ENCODE data around the gene KDM2B.

Gene KDM2B

GRCh38 chr12:121413917-121414316 is 166.9 kb downstream of the KDM2B start:
- Histone ChIP-seq H3K36me3 (ENCODE audit: control insufficient read depth, insufficient read depth, low read length) (peaks cover 16% of the 10 kb centered on the region), H3K27ac (ENCODE audit: insufficient read depth, low read depth, low read length, poor library complexity, severe bottlenecking) (no peak overlapping the region), H3K27me3 (ENCODE audit: control insufficient read depth, insufficient read depth, low read length, poor library complexity, severe bottlenecking) (no peaks in the 10 kb centered on the region), H3K4me1 (ENCODE audit: control insufficient read depth, insufficient read depth, low read length) (no peaks in the 10 kb centered on the region), H3K4me3 (ENCODE audit: insufficient read depth, low read depth, low read length) (no peak overlapping the region), H3K9me3 (ENCODE audit: control insufficient read depth, low read length) (no peaks in the 10 kb centered on the region)
- 93 to 100% methylated on average over 1 of the region's 1 CpG for WGBS, 2 experiments

GRCh38 chr12:121405211-121405610 is 175.6 kb downstream of the KDM2B start:
- Histone ChIP-seq H3K27ac (ENCODE audit: insufficient read depth, low read depth, low read length, poor library complexity, severe bottlenecking) (no peak overlapping the region), H3K36me3 (ENCODE audit: control insufficient read depth, insufficient read depth, low read length) (peaks cover 14% of the 10 kb centered on the region), H3K27me3 (ENCODE audit: control insufficient read depth, insufficient read depth, low read length, poor library complexity, severe bottlenecking) (no peaks in the 10 kb centered on the region), H3K4me3 (ENCODE audit: insufficient read depth, low read depth, low read length) (no peak overlapping the region), H3K9me3 (ENCODE audit: control insufficient read depth, low read length) (no peaks in the 10 kb centered on the region), H3K4me1 (ENCODE audit: control insufficient read depth, insufficient read depth, low read length) (peaks cover 3% of the 10 kb centered on the region)
- 88 to 93% methylated on average over 2 of the region's 2 CpGs for WGBS, 2 experiments

- Histone ChIP-seq H3K9me3 (ENCODE audit: control insufficient read depth, low read length) (no peaks in the 10 kb centered on the region), H3K27me3 (ENCODE audit: control insufficient read depth, insufficient read depth, low read length, poor library complexity, severe bottlenecking) (no peaks in the 10 kb centered on the region), H3K4me3 (ENCODE audit: insufficient read depth, low read depth, low read length) (no peak overlapping the region), H3K27ac (ENCODE audit: insufficient read depth, low read depth, low read length, poor library complexity, severe bottlenecking) (no peak overlapping the region), H3K36me3 (ENCODE audit: control insufficient read depth, insufficient read depth, low read length) (peaks cover 14% of the 10 kb centered on the region), H3K4me1 (ENCODE audit: control insufficient read depth, insufficient read depth, low read length) (peaks cover 3% of the 10 kb centered on the region)
- 100% methylated on average over 1 of the region's 1 CpG; no CpG with 5 or more reads in 1 of the 2 experiments for WGBS, 2 experiments
These were observed 176.1 kb downstream of the KDM2B start for GRCh38 chr12:121404734-121405133.

- Histone ChIP-seq H3K4me1 (ENCODE audit: control insufficient read depth, insufficient read depth, low read length) (peaks cover 3% of the 10 kb centered on the region), H3K9me3 (ENCODE audit: control insufficient read depth, low read length) (no peaks in the 10 kb centered on the region), H3K4me3 (ENCODE audit: insufficient read depth, low read depth, low read length) (no peak overlapping the region), H3K27ac (ENCODE audit: insufficient read depth, low read depth, low read length, poor library complexity, severe bottlenecking) (no peak overlapping the region), H3K36me3 (ENCODE audit: control insufficient read depth, insufficient read depth, low read length) (peaks cover 14% of the 10 kb centered on the region), H3K27me3 (ENCODE audit: control insufficient read depth, insufficient read depth, low read length, poor library complexity, severe bottlenecking) (no peaks in the 10 kb centered on the region)
- 91 to 96% methylated on average over 3 to 5 of the region's 5 CpGs for WGBS, 2 experiments
These were observed 177.1 kb downstream of the KDM2B start for GRCh38 chr12:121403721-121404120.

- peaks cover 9% of the 10 kb centered on the region for H3K36me3 ChIP-seq (ENCODE audit: control insufficient read depth, insufficient read depth, low read length)
- H3K9me3 ChIP-seq (ENCODE audit: control insufficient read depth, low read length), result no peaks in the 10 kb centered on the region
- H3K27me3 ChIP-seq (ENCODE audit: control insufficient read depth, insufficient read depth, low read length, poor library complexity, severe bottlenecking), result no peaks in the 10 kb centered on the region
- 1 to 2% methylated on average over 48 of the region's 48 CpGs for WGBS, 2 experiments
- H3K27ac ChIP-seq (ENCODE audit: insufficient read depth, low read depth, low read length, poor library complexity, severe bottlenecking), result peak overlapping the region; percentile 52
- H3K4me3 ChIP-seq (ENCODE audit: insufficient read depth, low read depth, low read length), result peak overlapping the region; percentile 82
- peaks cover 3% of the 10 kb centered on the region for H3K4me1 ChIP-seq (ENCODE audit: control insufficient read depth, insufficient read depth, low read length)
These were observed 180.3 kb downstream of the KDM2B start for GRCh38 chr12:121400332-121401139.

GRCh38 chr12:121399391-121400331 is 181.2 kb downstream of the KDM2B start, which contains the start of gene RNF34:
Gene RNF34, plus strand, starts transcription at chr12:121400118. Its CDS starts 95 bp downstream, at chr12:121400213.
- Histone ChIP-seq H3K4me3 (ENCODE audit: insufficient read depth, low read depth, low read length) (peak within 1 kb of the TSS; percentile 82), H3K27me3 (ENCODE audit: control insufficient read depth, insufficient read depth, low read length, poor library complexity, severe bottlenecking) (no peaks in the 10 kb centered on the region), H3K4me1 (ENCODE audit: control insufficient read depth, insufficient read depth, low read length) (peaks cover 3% of the 10 kb centered on the region), H3K27ac (ENCODE audit: insufficient read depth, low read depth, low read length, poor library complexity, severe bottlenecking) (peak within 1 kb of the TSS; percentile 90), H3K9me3 (ENCODE audit: control insufficient read depth, low read length) (no peaks in the 10 kb centered on the region), H3K36me3 (ENCODE audit: control insufficient read depth, insufficient read depth, low read length) (peaks cover under 1% of the 10 kb centered on the region)
- 1% methylated on average over 77 of the region's 77 CpGs for WGBS, 2 experiments

- Histone ChIP-seq H3K9me3 (ENCODE audit: control insufficient read depth, low read length) (no peaks in the 10 kb centered on the region), H3K4me1 (ENCODE audit: control insufficient read depth, insufficient read depth, low read length) (peaks cover 3% of the 10 kb centered on the region), H3K36me3 (ENCODE audit: control insufficient read depth, insufficient read depth, low read length) (no peaks in the 10 kb centered on the region), H3K27ac (ENCODE audit: insufficient read depth, low read depth, low read length, poor library complexity, severe bottlenecking) (no peak overlapping the region), H3K4me3 (ENCODE audit: insufficient read depth, low read depth, low read length) (no peak overlapping the region), H3K27me3 (ENCODE audit: control insufficient read depth, insufficient read depth, low read length, poor library complexity, severe bottlenecking) (no peaks in the 10 kb centered on the region)
- 95 to 98% methylated on average over 5 of the region's 5 CpGs for WGBS, 2 experiments
These were observed 182.5 kb downstream of the KDM2B start for GRCh38 chr12:121398355-121398754.

GRCh38 chr12:121397521-121397920 is 183.3 kb downstream of the KDM2B start:
- no peaks in the 10 kb centered on the region for H3K9me3 ChIP-seq (ENCODE audit: control insufficient read depth, low read length)
- H3K36me3 ChIP-seq (ENCODE audit: control insufficient read depth, insufficient read depth, low read length), result no peaks in the 10 kb centered on the region
- peaks cover 3% of the 10 kb centered on the region for H3K4me1 ChIP-seq (ENCODE audit: control insufficient read depth, insufficient read depth, low read length)
- H3K4me3 ChIP-seq (ENCODE audit: insufficient read depth, low read depth, low read length), result no peak overlapping the region
- no peak overlapping the region for H3K27ac ChIP-seq (ENCODE audit: insufficient read depth, low read depth, low read length, poor library complexity, severe bottlenecking)
- H3K27me3 ChIP-seq (ENCODE audit: control insufficient read depth, insufficient read depth, low read length, poor library complexity, severe bottlenecking), result no peaks in the 10 kb centered on the region
- WGBS, 2 experiments, result 90 to 91% methylated on average over 14 of the region's 14 CpGs

GRCh38 chr12:121392325-121392716 is 188.5 kb downstream of the KDM2B start:
- WGBS, 2 experiments, result 88 to 93% methylated on average over 3 of the region's 3 CpGs
- H3K36me3 ChIP-seq (ENCODE audit: control insufficient read depth, insufficient read depth, low read length), result no peaks in the 10 kb centered on the region
- H3K4me3 ChIP-seq (ENCODE audit: insufficient read depth, low read depth, low read length), result no peak overlapping the region
- no peaks in the 10 kb centered on the region for H3K9me3 ChIP-seq (ENCODE audit: control insufficient read depth, low read length)
- no peaks in the 10 kb centered on the region for H3K27me3 ChIP-seq (ENCODE audit: control insufficient read depth, insufficient read depth, low read length, poor library complexity, severe bottlenecking)
- no peak overlapping the region for H3K27ac ChIP-seq (ENCODE audit: insufficient read depth, low read depth, low read length, poor library complexity, severe bottlenecking)
- H3K4me1 ChIP-seq (ENCODE audit: control insufficient read depth, insufficient read depth, low read length), result no peaks in the 10 kb centered on the region
